Esophagus squamous epithelium (tissue), 4 donors: ENCODE measurements around the gene ADCYAP1.

Experiments
- POLR2A ChIP-seq, 4 donors: fragments of 450-650 bp; IDR thresholded peaks; one replicate each; pipeline ENCODE4 v1.6.1; 2017; ENCODE audit warnings: antibody characterized with exemption in 4 of 4, mild to moderate bottlenecking in 4 of 4, moderate library complexity in 3 of 4
- TF ChIP-seq, protein P1 (sequence below), 6 experiments: fragments of 450-650 bp in 4 of 6; fragments of 200-600 bp in 2 of 6; sonication (generic) in 2 of 6; IDR thresholded peaks; one replicate each; pipeline ENCODE4 v1.5.1; 2016 to 2019; ENCODE audit warnings: antibody characterized with exemption in 6 of 6, mild to moderate bottlenecking in 4 of 6, moderate library complexity in 4 of 6

DNA sequence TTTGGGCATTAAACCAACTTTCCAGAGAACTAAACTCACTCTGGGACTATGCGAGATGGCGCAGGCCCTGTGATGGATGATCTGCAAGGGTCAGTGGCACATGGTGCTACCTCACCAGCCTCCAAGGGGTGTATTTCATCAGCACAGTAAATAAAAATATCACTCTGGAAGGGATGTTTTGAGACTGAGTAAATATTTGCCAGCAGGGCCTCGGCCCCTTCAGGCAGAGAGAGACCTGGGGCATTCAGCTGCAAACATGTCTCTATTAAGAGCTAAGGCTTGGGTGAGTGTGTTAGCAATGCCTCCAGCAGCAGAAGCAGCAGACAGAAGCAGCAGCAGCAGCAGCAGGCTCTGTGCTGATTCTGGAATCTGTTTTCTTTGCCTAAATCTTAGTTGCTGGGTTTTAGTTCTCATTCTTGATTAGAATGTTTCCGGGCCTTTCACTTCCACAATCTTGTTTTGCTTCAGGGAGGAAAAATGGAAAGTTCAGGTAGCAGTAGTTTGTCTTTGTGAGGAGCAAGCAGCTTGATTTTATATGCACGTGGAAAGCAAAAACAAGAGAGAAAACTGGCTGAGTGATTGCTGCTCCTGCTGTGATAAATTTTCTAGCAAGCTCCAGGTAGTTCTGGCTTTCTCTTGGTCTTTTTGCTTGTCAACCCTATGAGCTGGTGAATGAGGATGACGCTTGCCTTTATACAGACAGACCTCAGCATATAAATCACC is 18.6 kb downstream of the ADCYAP1 start:
- TF ChIP-seq, protein P1, sequence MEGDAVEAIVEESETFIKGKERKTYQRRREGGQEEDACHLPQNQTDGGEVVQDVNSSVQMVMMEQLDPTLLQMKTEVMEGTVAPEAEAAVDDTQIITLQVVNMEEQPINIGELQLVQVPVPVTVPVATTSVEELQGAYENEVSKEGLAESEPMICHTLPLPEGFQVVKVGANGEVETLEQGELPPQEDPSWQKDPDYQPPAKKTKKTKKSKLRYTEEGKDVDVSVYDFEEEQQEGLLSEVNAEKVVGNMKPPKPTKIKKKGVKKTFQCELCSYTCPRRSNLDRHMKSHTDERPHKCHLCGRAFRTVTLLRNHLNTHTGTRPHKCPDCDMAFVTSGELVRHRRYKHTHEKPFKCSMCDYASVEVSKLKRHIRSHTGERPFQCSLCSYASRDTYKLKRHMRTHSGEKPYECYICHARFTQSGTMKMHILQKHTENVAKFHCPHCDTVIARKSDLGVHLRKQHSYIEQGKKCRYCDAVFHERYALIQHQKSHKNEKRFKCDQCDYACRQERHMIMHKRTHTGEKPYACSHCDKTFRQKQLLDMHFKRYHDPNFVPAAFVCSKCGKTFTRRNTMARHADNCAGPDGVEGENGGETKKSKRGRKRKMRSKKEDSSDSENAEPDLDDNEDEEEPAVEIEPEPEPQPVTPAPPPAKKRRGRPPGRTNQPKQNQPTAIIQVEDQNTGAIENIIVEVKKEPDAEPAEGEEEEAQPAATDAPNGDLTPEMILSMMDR (IDR thresholded peaks at IDR 0.05), result no peak
- no peak for TF ChIP-seq POLR2A (IDR thresholded peaks at IDR 0.05)
